HPDE6-E6E7 (cell line): ENCODE data around the gene RASL10A.

ENCODE experiments used
- DNase-seq: peaks from one replicate; pipeline ENCODE4 v3.0.0; 2011; ENCODE audit warnings: missing footprints; ENCODE audit errors: extremely low spot score

Gene RASL10A

DNA sequence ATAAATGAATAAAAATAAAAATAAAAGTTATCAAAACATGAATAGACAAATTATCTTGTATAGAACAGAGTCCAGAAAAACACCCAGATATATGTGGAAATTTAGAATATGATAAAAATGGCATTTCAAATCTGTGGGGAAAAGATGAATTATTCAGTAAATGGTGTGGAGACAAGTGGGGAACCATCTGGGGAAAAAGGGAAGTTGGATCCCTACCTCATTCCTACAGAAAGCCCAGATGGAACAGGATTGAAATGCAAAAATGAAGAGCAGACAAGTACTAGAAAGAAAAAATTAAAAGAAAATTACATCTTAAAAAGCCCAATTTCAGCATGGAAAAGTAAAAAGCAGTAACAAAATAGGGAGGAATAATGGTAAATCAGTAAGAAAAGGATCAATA lies 8.1 kb upstream of the RASL10A start:
- no peak for DNase-seq

DNA sequence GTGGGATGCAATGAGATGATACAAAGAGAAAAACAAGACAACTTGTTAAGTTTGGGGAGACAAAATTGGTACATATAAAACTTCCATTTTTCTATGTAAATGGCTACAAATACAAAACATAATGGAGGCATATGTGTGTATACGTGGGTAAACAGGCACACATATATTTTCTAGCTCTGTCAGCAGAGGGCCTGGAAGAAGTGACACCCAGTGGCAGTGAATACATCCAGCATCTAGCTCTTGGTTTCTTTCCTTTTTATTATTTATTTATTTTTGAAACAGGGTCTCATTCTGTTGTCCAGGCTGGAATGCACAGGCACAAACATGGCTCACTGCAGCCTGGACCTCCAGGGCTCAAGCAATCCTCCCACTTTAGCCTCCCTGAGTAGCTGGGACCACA lies 5.0 kb upstream of the RASL10A start:
- no peak for DNase-seq

DNA sequence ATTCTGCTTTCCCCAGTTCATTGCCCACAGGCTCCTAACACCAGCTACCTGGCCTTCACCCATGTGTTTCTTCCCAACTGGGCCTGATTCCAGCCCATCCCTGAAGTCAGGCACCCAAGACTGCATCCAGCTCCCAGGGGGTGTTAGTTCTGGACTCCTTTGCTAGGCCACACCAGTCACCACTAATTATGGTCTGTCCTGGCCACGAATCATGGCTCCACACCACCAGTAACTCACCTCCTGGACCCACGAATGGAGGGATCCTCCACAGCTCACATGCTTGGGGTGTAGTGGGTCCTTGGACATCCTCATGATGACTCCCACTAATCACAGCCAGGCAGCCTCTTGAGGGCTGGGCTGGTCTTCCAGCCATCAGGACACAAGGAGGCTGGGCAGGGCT lies 3.6 kb upstream of the RASL10A start:
- no peak for DNase-seq

DNA sequence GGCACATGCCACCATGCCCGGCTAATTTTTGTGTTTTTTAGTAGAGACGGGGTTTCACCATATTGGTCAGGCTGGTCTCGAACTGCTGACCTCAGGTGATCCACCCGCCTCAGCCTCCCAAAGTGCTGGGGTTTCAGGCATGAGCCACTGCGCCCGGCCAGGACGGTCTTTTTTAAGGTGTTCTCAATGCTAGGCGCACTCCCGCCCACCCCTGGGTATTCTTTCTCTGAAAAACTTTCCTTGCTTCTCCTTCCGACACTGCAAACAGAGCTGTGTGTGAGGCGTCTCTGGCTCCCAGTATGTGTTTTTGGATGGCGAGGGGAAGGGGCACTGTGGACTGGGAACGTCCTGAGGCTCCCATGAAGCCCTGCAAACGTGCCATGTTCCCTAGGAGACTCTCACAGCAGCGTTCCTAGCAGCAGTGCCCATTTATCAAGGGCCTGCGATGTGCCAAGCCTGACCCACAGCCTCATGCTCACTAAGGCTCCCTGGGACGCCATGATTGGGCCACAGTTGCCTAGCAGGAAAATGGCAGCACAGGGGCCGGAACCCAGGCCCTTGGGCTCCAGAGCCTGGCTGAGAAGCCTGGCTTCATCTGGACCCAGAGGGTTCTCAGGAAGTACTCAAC lies 2.4 kb upstream of the RASL10A start:
- no peak for DNase-seq

DNA sequence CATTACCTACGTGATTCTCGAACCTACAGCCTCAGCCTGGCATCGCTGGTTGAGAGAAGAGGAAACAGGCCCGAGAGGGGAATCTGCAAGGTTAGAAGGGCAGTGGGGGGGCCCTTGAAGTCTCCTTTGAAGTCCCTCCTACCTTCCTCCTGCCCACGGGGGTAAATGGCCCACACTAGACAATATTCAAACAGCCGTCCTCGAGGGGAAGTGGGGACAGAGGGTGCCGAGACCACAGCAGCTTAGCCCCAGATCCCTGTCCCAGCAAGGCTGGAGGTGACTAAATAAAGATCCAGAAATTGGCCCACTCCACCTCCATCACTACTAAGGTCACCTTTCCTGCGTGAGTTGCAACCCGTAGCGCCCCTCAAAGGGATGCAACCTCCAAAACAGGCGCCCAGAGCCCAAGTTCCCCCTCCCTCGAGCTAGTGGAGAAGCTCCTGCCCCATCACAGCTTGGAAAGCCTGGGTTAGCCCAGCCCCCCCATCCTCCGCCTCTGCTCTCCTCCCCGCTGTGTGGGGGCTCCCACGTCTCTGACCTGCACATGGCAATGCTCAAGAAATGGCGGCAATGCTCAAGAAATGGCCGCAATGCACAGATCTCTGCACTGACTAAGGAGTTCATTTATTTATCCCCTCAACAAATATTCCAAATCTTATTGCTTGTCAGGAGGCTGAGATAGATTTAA lies 788 bp upstream of the RASL10A start:
- DNase-seq: no peak

DNA sequence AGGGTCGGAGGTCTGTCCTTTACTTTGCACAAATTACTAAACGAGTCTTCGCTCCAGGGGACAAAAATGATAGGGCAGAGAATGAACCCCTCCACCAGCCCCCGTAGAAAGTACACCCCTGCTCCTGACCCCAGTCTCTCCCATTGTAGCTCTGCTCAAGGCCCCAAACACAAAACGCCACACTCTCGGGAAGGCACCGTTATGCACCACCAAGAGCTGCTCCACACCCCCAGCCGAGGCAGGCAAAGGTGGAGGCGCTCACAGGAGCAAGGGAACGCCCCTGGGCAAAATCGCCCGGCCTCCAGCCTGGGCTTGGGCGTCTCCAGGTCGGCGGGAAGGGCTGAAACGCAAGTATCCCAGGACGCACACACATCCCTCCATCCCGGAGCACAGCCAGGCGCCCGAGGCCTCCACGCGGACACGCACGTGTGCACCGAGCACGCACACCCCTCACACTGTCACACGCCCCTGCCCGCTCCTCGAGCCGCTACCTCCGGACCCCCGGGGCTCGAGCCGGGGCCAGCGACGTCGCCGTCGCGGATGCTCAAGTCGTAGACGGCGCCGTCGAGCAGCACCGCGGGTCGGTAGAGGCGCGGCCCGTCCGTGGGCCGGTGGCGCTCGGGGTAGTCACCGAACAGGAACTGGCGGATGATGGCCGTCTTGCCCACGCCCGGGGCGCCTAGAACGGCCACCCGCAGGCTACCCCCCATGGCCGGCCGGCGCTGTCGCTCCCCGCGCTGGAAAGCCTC lies 786 bp downstream of the RASL10A start:
- DNase-seq: no peak

DNA sequence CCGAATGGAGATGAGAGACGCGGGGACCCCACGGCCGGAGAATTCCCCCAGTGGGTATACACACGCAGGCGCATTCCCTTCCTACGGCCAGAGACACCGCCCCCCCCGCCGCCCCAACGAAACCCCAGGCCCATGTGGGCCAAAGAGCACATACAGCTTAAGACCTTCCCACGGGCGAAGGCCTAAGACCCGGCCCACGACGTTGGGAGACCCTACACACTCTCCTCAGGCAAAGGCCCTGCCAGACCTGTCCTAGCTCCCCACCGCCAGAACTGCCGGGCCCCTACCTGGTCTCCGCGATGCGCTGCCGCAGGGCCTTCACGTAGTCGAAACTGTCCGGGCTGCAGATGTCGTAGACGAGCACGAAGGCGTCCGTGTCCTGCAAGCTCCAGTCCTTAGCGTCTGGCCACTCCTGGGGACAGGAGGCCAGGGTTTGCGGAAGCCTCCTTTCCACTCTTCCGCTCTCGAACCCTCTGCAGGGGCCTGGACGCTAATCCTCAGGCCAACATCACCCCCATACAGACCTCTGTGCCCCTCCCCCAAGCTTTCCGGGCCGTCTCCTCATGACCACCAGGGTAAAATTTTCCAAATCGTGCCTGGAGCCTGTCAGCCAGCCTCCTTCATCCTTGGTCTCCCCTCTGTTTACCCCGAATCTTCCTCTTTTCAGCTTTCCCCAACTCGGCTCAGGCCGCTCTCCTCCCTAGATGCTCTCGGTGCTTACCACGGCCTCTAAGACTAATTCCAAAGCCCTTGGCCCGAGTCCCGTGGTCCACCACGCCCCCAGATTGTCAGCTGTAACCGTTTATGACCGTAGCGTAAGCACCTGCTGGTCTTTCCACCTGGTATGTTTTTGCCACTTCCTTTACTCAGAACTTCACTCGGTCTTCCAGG lies 1.7 kb downstream of the RASL10A start:
- DNase-seq: no peak

DNA sequence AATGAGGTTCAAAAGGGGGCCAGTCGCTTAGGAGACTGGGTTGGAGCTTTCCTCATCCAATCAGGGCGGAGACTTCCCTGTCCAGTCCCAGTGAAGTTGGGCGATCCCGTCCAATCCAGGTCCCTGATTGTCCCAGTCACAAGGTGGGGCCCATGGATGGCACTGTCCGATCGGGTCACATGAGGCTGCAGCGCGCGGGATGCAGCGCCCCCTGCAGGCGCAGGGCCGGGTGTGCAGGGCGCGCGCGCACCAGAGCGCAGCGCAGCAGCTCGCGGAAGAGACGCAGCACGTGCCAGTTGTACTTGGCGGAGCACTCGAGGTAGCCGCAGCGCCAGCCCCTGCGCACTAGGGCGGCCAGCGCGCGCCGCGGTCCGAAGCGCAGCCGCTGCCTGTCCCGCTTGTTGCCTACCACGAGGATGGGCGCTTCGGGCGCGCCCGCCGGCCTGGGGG lies 2.3 kb downstream of the RASL10A start:
- no peak for DNase-seq

DNA sequence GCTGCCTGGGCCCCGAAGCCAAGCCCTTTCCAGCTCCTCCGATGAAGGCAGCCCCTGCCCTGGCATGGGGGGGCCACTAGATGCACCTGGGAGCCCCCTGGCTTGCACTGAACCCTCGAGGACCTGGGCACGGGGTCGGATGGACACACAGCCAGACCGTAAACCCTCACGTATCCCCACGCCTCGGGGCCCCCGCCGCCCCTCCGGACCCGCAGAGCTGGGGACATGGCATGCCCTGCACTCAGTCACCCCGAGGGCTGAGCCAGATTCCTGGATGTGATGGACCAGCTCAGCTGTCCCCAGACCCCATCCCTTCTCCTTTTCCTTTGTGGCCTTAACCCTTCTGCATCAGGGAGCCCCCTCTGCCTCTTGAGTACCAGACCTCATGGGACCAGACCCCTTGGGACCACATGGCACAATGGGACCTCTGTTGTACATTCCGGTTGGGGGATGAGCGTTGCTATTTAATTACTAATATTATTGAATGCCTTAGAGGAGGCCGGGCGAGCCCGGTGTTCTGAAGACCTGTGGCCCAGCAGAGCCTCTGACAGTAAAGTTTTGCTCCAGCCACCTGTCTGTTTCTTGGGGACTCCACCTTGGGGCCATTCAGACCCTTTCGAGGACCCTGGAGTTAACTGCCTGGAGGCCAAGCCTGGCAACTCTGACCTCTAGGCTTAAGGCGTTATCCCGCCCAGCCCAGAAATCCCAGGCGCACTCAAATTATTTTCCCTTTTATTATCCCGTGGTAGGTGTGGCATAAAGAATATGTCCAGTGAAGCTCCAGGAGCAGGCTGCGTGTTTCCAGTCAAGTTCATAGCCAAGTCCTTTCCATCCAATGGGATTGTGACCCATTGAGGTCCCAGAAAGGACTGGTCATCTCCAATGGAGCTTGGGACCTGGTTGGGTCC lies 3.0 kb downstream of the RASL10A start:
- no peak for DNase-seq

DNA sequence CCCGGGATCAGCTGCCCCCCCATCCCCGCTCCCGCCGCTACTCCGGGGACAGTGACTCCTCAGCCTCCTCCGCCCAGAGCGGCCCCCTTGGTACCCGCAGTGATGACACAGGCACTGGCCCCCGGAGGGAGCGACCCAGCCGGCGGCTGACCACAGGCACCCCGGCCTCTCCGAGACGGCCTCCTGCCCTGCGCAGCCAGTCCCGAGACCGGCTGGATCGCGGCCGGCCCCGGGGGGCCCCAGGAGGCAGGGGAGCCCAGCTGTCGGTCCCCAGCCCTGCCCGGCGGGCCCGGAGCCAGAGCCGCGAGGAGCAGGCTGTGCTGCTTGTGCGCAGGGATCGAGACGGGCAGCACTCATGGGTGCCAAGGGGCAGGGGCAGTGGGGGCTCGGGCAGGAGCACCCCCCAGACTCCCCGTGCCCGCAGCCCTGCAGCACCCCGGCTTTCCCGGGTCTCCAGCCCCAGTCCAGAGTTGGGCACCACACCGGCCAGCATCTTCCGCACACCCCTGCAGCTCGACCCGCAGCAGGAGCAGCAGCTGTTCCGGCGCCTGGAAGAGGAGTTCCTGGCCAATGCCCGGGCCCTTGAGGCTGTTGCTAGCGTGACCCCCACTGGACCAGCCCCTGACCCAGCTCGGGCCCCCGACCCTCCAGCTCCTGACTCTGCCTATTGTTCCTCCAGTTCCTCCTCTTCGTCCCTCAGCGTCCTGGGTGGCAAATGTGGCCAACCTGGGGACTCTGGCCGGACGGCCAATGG lies 3.9 kb downstream of the RASL10A start:
- no peak for DNase-seq

DNA sequence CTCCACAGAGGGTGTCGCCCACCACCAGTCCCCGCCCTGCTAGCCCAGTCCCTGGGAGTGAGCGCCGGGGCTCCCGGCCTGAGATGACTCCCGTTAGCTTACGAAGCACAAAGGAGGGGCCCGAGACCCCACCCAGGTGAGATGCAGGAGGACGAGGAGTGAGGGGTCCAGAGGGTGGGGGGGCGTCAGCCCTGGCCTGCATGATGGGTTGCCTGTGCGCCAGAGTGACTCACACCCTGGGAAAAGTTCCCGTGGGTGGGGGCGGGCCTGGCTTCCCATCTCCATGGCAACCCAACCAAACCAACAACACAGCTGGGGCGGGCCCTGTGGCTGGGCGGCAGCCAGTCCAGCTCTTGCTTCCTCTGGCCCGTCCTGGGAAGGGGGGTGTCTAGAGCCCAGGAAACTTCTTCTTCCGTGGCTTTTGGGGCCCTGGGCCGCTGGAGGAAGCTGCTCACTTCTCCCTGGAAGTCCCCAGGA lies 4.6 kb downstream of the RASL10A start:
- DNase-seq: peak; percentile 96

DNA sequence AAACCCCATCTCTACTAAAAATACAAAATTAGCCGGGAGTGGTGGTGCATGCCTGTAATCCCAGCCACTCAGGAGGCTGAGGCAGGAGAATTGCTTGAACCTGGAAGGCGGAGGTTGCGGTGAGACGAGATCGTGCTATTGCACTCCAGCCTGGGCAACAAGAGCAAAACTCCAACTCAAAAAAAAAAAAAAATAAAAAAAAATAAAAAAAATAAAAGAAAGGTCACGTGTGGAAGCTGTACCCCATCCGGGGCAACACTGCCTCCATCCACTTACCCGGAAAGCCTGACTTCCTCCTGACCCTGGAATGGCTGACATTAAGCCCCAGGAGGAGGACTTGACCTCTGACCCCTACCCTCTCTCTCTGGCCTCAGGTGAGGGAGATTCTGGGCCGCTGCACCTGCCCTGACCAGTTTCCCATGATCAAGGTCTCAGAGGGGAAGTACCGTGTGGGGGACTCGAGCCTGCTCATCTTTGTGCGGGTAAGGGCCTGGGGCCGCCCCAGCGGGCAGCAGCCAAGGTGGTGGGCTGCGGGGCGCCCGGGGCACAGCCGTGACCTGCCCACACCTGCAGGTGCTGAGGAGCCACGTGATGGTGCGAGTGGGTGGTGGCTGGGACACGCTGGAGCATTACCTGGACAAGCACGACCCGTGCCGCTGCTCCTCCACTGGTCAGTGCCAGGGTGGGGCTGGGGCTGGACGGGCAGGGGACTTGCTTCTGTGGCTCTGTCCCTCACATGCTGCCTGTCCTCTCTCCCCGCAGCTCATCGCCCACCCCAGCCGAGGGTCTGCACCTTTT lies 5.2 kb downstream of the RASL10A start:
- no peak for DNase-seq

DNA sequence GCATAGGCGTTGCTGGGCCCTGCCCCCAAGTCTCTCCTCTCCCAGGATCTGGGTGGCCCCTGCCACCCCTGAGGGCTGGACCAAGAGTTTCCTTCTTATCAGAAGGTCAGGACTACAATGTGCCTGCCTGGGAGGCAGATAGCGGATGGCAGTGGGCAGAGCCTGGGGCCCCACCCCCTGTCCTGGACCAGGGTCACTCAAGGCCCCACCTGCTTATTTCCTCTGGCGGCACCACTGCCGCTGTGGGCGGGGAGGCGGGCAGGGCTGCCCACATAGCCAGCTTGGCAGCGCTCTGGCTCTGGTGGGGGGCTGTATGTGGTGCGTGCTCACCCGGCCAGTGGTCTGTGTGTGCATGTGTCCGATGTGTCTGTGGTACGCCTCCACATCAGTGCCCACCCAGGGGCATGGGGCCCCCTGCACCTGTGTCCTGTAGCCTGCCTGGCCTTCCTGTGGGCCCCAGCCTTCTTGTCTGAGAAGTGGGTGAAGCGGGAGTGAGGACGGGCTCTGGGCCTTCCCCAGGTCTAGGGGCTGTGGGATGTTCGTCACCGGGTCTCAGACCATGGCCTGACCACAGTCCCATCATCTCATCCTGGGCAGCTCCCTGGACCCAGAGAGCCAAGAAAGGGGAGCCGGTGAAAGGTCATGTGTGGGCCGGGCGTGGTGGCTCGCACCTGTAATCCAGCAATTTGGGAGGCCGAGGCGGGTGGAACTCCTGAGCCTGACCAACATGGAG lies 6.0 kb downstream of the RASL10A start:
- no peak for DNase-seq

DNA sequence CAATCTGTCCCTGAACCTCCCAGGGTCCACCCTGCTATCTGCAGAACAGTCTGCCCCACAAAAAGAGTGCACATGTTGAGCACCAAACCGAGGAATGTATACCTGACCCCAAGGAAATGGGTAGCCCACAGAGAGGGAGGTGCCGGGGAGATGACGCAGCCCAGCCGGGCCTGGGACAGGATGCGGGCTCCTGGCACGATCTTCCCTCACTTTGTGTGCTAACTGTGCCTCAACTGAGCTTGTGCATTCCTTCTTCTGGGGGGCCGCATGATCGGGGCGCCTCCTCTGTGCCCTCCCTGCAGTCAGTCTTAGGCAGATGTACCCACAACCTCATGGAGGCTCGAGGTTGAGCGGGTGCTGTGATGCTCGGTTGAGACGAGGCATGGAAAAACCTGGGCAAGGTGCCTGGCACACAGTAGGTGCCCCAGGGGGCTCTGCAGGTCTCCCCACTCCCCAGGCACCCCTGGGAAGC lies 6.7 kb downstream of the RASL10A start:
- peak; percentile 68 for DNase-seq

DNA sequence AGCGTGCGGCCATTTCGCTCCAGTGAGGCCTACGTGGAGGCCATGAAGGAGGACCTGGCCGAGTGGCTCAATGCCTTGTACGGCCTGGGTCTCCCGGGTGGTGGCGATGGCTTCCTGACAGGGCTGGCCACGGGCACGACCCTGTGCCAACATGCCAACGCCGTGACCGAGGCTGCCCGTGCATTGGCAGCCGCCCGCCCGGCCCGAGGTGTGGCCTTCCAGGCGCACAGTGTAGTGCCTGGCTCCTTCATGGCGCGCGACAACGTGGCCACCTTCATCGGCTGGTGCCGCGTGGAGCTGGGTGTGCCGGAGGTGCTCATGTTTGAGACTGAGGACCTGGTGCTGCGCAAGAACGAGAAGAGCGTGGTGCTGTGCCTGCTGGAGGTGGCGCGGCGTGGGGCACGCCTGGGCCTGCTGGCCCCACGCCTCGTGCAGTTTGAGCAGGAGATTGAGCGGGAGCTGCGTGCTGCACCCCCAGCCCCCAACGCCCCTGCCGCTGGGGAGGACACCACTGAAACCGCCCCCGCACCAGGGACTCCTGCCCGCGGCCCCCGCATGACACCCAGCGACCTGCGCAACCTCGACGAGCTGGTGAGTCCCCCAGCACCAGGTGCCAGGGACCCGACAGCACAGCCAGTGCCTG lies 7.2 kb downstream of the RASL10A start:
- DNase-seq: no peak

DNA sequence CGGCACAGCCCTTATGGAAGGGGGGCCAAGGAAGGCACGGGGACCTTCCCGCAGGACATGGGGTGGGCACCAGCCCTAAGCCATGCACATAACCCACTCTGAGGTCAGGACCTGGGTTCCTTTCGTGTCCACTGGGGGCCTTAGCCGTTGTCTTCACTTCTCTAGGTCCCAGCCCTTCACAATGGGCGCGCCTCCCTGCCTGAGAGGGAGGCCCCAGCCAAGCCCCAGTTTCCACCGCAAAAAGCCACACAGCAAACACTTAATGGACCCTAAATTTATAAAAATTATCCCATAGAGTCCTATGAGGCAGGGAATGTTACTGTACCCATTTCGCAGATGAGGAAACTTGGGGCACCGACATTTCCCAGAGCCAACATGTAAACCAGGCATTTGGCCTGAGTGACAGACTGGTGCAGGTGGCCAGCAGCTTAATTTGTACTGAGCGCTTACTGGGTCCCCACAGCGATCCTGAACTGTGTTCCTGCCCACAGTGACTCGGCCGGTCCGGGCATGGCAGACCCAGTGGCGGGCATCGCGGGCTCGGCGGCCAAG lies 7.8 kb downstream of the RASL10A start:
- no peak for DNase-seq

DNA sequence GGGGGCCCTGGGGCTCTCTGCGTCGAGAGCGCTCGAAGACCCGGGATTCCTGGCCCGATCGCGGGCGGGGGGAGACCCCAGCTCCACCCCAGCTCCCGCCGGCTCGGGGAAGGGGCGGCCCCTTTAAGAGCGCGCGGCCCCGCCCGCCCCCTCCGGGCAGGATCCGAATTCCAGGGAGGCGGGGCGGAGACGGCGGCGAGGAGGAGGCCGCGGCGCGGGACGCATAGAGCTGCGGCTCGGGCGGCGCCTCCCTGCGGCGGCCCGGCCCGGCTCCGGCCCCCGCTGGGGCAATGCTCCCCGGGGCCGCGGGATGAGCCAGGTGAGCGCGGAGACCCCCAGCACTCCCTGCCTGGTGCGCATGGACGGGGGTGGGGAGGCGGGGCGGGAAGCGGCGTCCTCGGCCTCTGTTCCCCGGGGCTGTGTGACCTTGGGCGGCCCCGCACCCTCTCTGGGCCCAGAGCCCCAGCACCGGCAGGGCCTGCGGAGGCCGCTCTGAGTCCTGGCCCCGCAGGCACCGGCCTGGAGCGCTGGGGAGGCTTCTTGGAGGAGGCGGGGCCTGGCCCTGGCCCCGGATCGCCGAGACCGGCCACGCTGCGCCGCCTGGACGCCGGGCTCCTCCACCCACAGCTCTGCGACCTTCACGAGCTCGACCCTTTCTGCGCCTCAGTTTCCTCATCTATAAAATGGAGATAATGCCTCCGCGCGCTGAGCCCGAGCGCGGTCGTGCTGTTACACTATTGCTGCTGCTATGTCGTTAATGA lies 8.5 kb downstream of the RASL10A start:
- peak; percentile 63 for DNase-seq
